ENCODE results near the gene IER3. TPM values are rescaled to one million over a fixed set of nuclear protein-coding genes. Genes with fewer than 3 reads are reported as not detected.

Gene IER3
- polyA plus RNA-seq, 2 of the 4 experiments (the other 2 are of a cell fraction) = 104 to 202 TPM

GRCh38 chr6:30769088-30769852 lies 24.9 kb upstream of the IER3 start (continued):
- TF ChIP-seq, protein P1, sequence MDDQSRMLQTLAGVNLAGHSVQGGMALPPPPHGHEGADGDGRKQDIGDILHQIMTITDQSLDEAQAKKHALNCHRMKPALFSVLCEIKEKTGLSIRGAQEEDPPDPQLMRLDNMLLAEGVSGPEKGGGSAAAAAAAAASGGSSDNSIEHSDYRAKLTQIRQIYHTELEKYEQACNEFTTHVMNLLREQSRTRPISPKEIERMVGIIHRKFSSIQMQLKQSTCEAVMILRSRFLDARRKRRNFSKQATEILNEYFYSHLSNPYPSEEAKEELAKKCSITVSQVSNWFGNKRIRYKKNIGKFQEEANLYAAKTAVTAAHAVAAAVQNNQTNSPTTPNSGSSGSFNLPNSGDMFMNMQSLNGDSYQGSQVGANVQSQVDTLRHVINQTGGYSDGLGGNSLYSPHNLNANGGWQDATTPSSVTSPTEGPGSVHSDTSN (IDR thresholded peaks at IDR 0.05) = peak; percentile 73; the same call in 1 of the 2 replicates

DNA sequence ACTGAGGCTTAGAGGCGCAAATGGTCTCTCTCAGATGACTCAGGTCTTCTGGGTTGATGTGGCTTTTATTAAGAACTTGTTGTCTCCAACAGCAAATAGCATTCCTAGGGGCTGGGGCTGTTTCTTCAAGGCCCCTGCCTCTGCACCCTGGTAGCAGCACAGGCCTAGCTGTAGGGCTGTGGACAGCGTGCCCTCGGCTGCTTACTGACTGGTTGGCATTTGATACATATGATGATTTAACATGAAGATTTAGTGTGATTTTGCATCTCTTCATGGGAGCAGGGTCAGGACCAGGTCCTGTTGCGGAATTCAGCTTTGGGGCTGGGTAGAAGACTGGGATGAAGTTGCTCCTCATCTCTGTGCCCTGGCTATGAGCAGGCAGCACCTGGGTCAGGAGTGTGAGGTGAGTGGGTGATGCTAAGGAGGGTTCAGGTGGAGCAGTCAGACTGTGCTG lies 24.3 kb upstream of the IER3 start:
- Histone ChIP-seq H3K4me2 (peak overlapping the region; percentile 75), H3K27ac (peak overlapping the region; percentile 89 to 97), H3K4me1 (peaks cover 73% of the 10 kb centered on the region), H3K9me3 (no peaks in the 10 kb centered on the region), H3K4me3 (no peak overlapping the region)
- ChIA-PET CTCF (interaction anchor here (0.8 to 3.2 kb wide), 14 partner anchors 10 to 110 kb away, joined by 3 to 21 read pairs (median 4); no protein-coding TSS in a partner anchor), POLR2A (interaction anchor here (0.6 to 3.8 kb wide), 9 partner anchors 9 to 346 kb away, joined by 3 to 77 read pairs (median 7); partner anchors contain the start of genes FLOT1, IER3 and PSORS1C1)
- TF ChIP-seq NFE2L2 (conservative IDR thresholded peaks at IDR 0.05; ENCODE audit: low read length) = no peak
- no peak for TF ChIP-seq ESRRA (IDR thresholded peaks at IDR 0.05; ENCODE audit: borderline replicate concordance, low read length)
- no peak for TF ChIP-seq MAZ (IDR thresholded peaks at IDR 0.05; ENCODE audit: borderline replicate concordance, low read depth, low read length)
- TF ChIP-seq SMC3 (IDR thresholded peaks at IDR 0.05) = no peak
- no peak for TF ChIP-seq CBX8 (IDR thresholded peaks at IDR 0.05)
- ATAC-seq = peak in 1 of 2 experiments; percentile 6; a peak in 4 of 6 replicates
- DNase-seq (ENCODE audit: low read depth in 1 of 2, low spot score in 1 of 2) = no peak
- WGBS (ENCODE audit: missing lambda C conversion rate) = 88% methylated on average over 1 of the region's 4 CpGs
- no peak for FAIRE-seq

GRCh38 chr6:30767944-30768301 lies 23.6 kb upstream of the IER3 start:
- Histone ChIP-seq H3K27ac (peak overlapping the region; percentile 89 to 97), H3K4me3 (no peak overlapping the region), H3K4me2 (peak overlapping the region; percentile 75; the same call in 2 of the 3 replicates), H3K4me1 (peaks cover 80% of the 10 kb centered on the region), H3K9me3 (no peaks in the 10 kb centered on the region)
- ChIA-PET CTCF (interaction anchor here (1.4 to 3.2 kb wide), 4 partner anchors 9 to 60 kb away, joined by 4 to 21 read pairs (median 9); no protein-coding TSS in a partner anchor), POLR2A (interaction anchor here (2.6 to 3.8 kb wide), 3 partner anchors 13 to 25 kb away, joined by 41 to 77 read pairs (median 46); partner anchors contain the start of genes FLOT1 and IER3)
- no peak for FAIRE-seq
- 100% methylated on average over 1 of the region's 1 CpG for WGBS (ENCODE audit: missing lambda C conversion rate)
- TF ChIP-seq POLR2AphosphoS2 (conservative IDR thresholded peaks at IDR 0.05; ENCODE audit: low read length) = no peak
- no peak for TF ChIP-seq CEBPB (IDR thresholded peaks at IDR 0.05)
- TF ChIP-seq ZFP36 (IDR thresholded peaks at IDR 0.05; ENCODE audit: borderline replicate concordance, partially characterized antibody) = no peak
- no peak for TF ChIP-seq SREBF2 (IDR thresholded peaks at IDR 0.05)
- TF ChIP-seq FOSL2 (IDR thresholded peaks at IDR 0.05) = no peak
- TF ChIP-seq FOSL2 (CRISPR knock-in tag; IDR thresholded peaks at IDR 0.05) = no peak
- TF ChIP-seq ZNF302 (CRISPR knock-in tag; IDR thresholded peaks at IDR 0.05) = no peak
- TF ChIP-seq ESRRA (IDR thresholded peaks at IDR 0.05; ENCODE audit: borderline replicate concordance, low read length) = no peak
- no peak for TF ChIP-seq MYC (IDR thresholded peaks at IDR 0.05; ENCODE audit: borderline replicate concordance, low read length)
- no peak for TF ChIP-seq CBX2 (IDR thresholded peaks at IDR 0.05; ENCODE audit: borderline replicate concordance, low read depth)
- no peak for TF ChIP-seq REST (IDR thresholded peaks at IDR 0.05)
- no peak for TF ChIP-seq HOXA7 (CRISPR knock-in tag; IDR thresholded peaks at IDR 0.05)
- no peak for TF ChIP-seq BCL3 (IDR thresholded peaks at IDR 0.05)
- no peak for TF ChIP-seq MAFK (IDR thresholded peaks at IDR 0.05; ENCODE audit: partially characterized antibody)
- TF ChIP-seq EHF (CRISPR knock-in tag; IDR thresholded peaks at IDR 0.05) = no peak
- no peak for TF ChIP-seq HEYL (CRISPR knock-in tag; IDR thresholded peaks at IDR 0.05)
- TF ChIP-seq RNF2 (IDR thresholded peaks at IDR 0.05; ENCODE audit: borderline replicate concordance, low read depth) = no peak
- no peak for TF ChIP-seq NR3C1 (IDR thresholded peaks at IDR 0.05)
- DNase-seq (ENCODE audit: low read depth in 1 of 2, low spot score in 1 of 2) = no peak
- ATAC-seq = no peak
